H9 (cell line): ENCODE data around the gene NCBP2L. TPM values are rescaled to one million over a fixed set of nuclear protein-coding genes. Genes with fewer than 3 reads are reported as not detected.

Source experiments
- DNase-seq: peaks from one replicate; pipeline ENCODE4 v3.0.0-alpha.2; 2017
- H2AFZ ChIP-seq: one replicate; pipeline ENCODE4 v1.6.1; 2013; ENCODE audit warnings: mild to moderate bottlenecking, low read length, control low read depth, moderate library complexity
- H2AK5ac ChIP-seq: 2 replicates; pipeline ENCODE4 v1.6.1; 2013; ENCODE audit warnings: low read length, control low read depth, mixed read lengths; ENCODE audit not compliant: insufficient read length
- H2BK120ac ChIP-seq: one replicate; pipeline ENCODE4 v1.6.1; 2013; ENCODE audit warnings: low read depth, mild to moderate bottlenecking, low read length, control low read depth, inconsistent platforms; ENCODE audit not compliant: poor library complexity, severe bottlenecking
- H2BK12ac ChIP-seq: 2 replicates; pipeline ENCODE4 v1.6.1; 2013; ENCODE audit warnings: low read length, control low read depth, mixed read lengths, low read depth; ENCODE audit not compliant: insufficient read length
- H2BK15ac ChIP-seq: 2 replicates; pipeline ENCODE4 v1.6.1; 2013; ENCODE audit warnings: low read depth, low read length, control low read depth
- H2BK20ac ChIP-seq: one replicate; pipeline ENCODE4 v1.6.1; 2013; ENCODE audit warnings: low read depth, mild to moderate bottlenecking, low read length, control low read depth, inconsistent platforms; ENCODE audit not compliant: poor library complexity, severe bottlenecking
- H2BK5ac ChIP-seq: 2 replicates; pipeline ENCODE4 v1.6.1; 2013; ENCODE audit warnings: low read length, control low read depth, mixed read lengths; ENCODE audit not compliant: insufficient read length
- H3K14ac ChIP-seq: 2 replicates; pipeline ENCODE4 v1.6.1; 2013; ENCODE audit warnings: low read length, control low read depth; ENCODE audit not compliant: insufficient read depth
- H3K18ac ChIP-seq: 2 replicates; pipeline ENCODE4 v1.6.1; 2013; ENCODE audit warnings: low read depth, mild to moderate bottlenecking, mixed read lengths, low read length, control low read depth; ENCODE audit not compliant: insufficient read length
- H3K23ac ChIP-seq: 2 replicates; pipeline ENCODE4 v1.6.1; 2013; ENCODE audit warnings: low read length, control low read depth, mixed read lengths, low read depth; ENCODE audit not compliant: insufficient read length
- H3K23me2 ChIP-seq: 2 replicates; pipeline ENCODE4 v1.6.1; 2013; ENCODE audit warnings: low read depth, mild to moderate bottlenecking, mixed read lengths, low read length, control low read depth; ENCODE audit not compliant: insufficient read length, poor library complexity, severe bottlenecking
- H3K27ac ChIP-seq: 2 replicates; pipeline ENCODE4 v1.5.1; 2013; ENCODE audit warnings: low read length, control low read depth, mixed read lengths, low read depth; ENCODE audit not compliant: insufficient read length
- H3K27me3 ChIP-seq: 2 replicates; pipeline ENCODE4 v1.6.1; 2013; ENCODE audit warnings: low read length, control low read depth, inconsistent platforms; ENCODE audit not compliant: insufficient read depth
- H3K4ac ChIP-seq: 2 replicates; pipeline ENCODE4 v1.6.1; 2013; ENCODE audit warnings: low read depth, mild to moderate bottlenecking, control low read depth, inconsistent platforms, low read length, moderate library complexity
- H3K4me1 ChIP-seq: 2 replicates; pipeline ENCODE4 v1.6.1; 2013; ENCODE audit warnings: low read length, control low read depth, inconsistent platforms; ENCODE audit not compliant: insufficient read depth
- H3K4me2 ChIP-seq: 2 replicates; pipeline ENCODE4 v1.6.1; 2013; ENCODE audit warnings: low read length, control low read depth, mixed read lengths; ENCODE audit not compliant: insufficient read length, insufficient read depth
- H3K56ac ChIP-seq: 2 replicates; pipeline ENCODE4 v1.6.1; 2013; ENCODE audit warnings: low read depth, mild to moderate bottlenecking, mixed read lengths, low read length, control low read depth; ENCODE audit not compliant: insufficient read length
- H3K79me1 ChIP-seq: 2 replicates; pipeline ENCODE4 v1.6.1; 2013; ENCODE audit warnings: low read depth, mild to moderate bottlenecking, moderate library complexity, low read length, control low read depth, inconsistent platforms; ENCODE audit not compliant: insufficient read depth, poor library complexity, severe bottlenecking
- H3K79me2 ChIP-seq: 2 replicates; pipeline ENCODE4 v1.6.1; 2013; ENCODE audit warnings: low read length, control low read depth, inconsistent platforms; ENCODE audit not compliant: insufficient read depth
- H3K9ac ChIP-seq: 2 replicates; pipeline ENCODE4 v1.6.1; 2013; ENCODE audit warnings: low read length, control low read depth, mixed read lengths; ENCODE audit not compliant: insufficient read length; ENCODE audit errors: extremely low read depth
- H3K9me3 ChIP-seq: one replicate; pipeline ENCODE4 v1.6.1; 2013; ENCODE audit warnings: low read depth, low read length, inconsistent platforms; ENCODE audit not compliant: control insufficient read depth
- H3T11ph ChIP-seq: one replicate; pipeline ENCODE4 v1.6.1; 2013; ENCODE audit warnings: mild to moderate bottlenecking, low read length, control low read depth, inconsistent platforms
- H4K20me1 ChIP-seq: one replicate; pipeline ENCODE4 v1.6.1; 2013; ENCODE audit not compliant: control insufficient read depth, insufficient read length, insufficient read depth
- H4K5ac ChIP-seq: 2 replicates; pipeline ENCODE4 v1.6.1; 2013; ENCODE audit warnings: low read depth, mild to moderate bottlenecking, mixed read lengths, low read length, control low read depth; ENCODE audit not compliant: insufficient read length
- H4K8ac ChIP-seq: replicated peaks from 2 replicates; pipeline ENCODE4 v1.6.1; 2013; ENCODE audit warnings: low read length, control low read depth, mixed read lengths, low read depth; ENCODE audit not compliant: insufficient read length
- H4K91ac ChIP-seq: 2 replicates; pipeline ENCODE4 v1.6.1; 2013; ENCODE audit warnings: low read depth, mild to moderate bottlenecking, moderate library complexity, mixed read lengths, low read length, control low read depth; ENCODE audit not compliant: insufficient read length
- H3K27ac Mint-ChIP-seq, 3 experiments: 2 replicates in 2 of 3; 3 replicates in 1 of 3; pipeline ENCODE4 v1.8.0; 2020 to 2021; ENCODE audit warnings: mixed read lengths in 3 of 3, mild to moderate bottlenecking in 1 of 3, moderate library complexity in 1 of 3
- H3K27me3 Mint-ChIP-seq: 2 replicates; pipeline ENCODE4 v1.8.0; 2021; ENCODE audit warnings: low read depth, mild to moderate bottlenecking, moderate library complexity, mixed read lengths
- H3K36me3 Mint-ChIP-seq, 3 experiments: 2 replicates in 2 of 3; 3 replicates in 1 of 3; pipeline ENCODE4 v1.8.0; 2020 to 2021; ENCODE audit warnings: low read depth in 3 of 3, mixed read lengths in 3 of 3; ENCODE audit not compliant: insufficient read depth in 1 of 3
- H3K4me1 Mint-ChIP-seq, 2 experiments: 2 replicates each; pipeline ENCODE4 v1.8.0; 2020; ENCODE audit warnings: mixed read lengths in 2 of 2
- H3K4me3 Mint-ChIP-seq, 2 experiments: 2 replicates in 1 of 2; 3 replicates in 1 of 2; pipeline ENCODE4 v1.8.0; 2020 to 2021; ENCODE audit warnings: mild to moderate bottlenecking in 2 of 2, mixed read lengths in 2 of 2, moderate library complexity in 1 of 2
- H3K9me3 Mint-ChIP-seq, 2 experiments: 2 replicates in 1 of 2; 3 replicates in 1 of 2; pipeline ENCODE4 v1.8.0; 2020; ENCODE audit warnings: mild to moderate bottlenecking in 2 of 2, mixed read lengths in 2 of 2, moderate library complexity in 1 of 2
- WGBS: extraction: QIAGEN DNeasy Blood & Tissue Kit; methylation state at CpG from one replicate; pipeline ENCODE4 v1.1.7; 2013; ENCODE audit warnings: missing lambda C conversion rate, low lambda C conversion rate, mixed read lengths; ENCODE audit not compliant: insufficient read length; ENCODE audit errors: extremely low coverage; 5-methylcytosine and 5-hydroxymethylcytosine counted together
- total RNA-seq: library from RNA; stranded (reverse); gene quantifications from 2 replicates; pipeline ENCODE4 v1.2.1, GENCODE V29; 2021
- TF ChIP-seq, protein P1 (sequence below): fragments of 200-600 bp; sonication (generic); conservative IDR thresholded peaks from 3 replicates; pipeline ENCODE4 v1.8.0; 2021; ENCODE audit warnings: antibody characterized with exemption, mild to moderate bottlenecking

NCBP2L gene
- total RNA-seq, 1 experiment from 2014 or later: not detected

DNA sequence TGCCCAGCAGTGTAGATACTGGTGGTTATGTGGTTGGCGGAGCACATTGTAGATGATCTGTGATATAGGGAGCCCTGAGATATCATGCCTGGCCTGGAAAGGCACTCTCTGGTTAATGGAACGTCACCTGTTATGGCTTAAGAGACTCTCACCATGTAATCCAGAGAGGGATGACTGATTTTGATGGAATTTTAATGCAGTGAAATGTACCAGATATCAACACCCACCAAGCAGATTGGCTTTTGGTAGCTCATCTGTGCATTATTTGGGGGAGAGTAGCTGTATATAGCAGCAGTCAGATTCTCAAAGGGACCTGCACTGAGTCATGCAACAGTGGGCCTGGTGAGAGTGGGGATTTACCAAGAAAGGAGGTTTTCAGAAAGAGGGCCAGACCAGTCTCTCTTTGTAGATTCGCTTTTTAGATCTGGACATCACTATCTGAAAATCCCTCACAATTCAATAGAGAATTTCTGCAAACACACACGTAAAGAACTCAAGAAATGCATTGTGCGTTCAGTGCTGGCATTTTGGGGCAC is 19.2 kb upstream of the NCBP2L start:
- Histone ChIP-seq H3K4me1 (no peaks in the 10 kb centered on the region), H3K9me3 (no peaks in the 10 kb centered on the region), H2BK5ac (no peak overlapping the region), H3K18ac (no peak overlapping the region), H2BK120ac (no peak overlapping the region), H2AK5ac (no peak overlapping the region), H2BK15ac (no peak overlapping the region), H4K20me1 (no peaks in the 10 kb centered on the region), H3K79me2 (no peaks in the 10 kb centered on the region), H3K79me1 (no peaks in the 10 kb centered on the region), H4K5ac (no peak overlapping the region), H3K27ac (no peak overlapping the region), H3K56ac (no peak overlapping the region), H3K23ac (no peak overlapping the region), H3K14ac (no peak overlapping the region), H2BK20ac (no peak overlapping the region), H3T11ph (no peak overlapping the region), H4K8ac (no peak overlapping the region), H3K4ac (no peak overlapping the region), H4K91ac (no peak overlapping the region), H3K23me2 (no peaks in the 10 kb centered on the region), H2BK12ac (no peak overlapping the region), H2AFZ (no peak overlapping the region), H3K9ac (no peak overlapping the region), H3K4me2 (no peak overlapping the region), H3K27me3 (no peaks in the 10 kb centered on the region; the same call in 1 of the 2 replicates)
- Mint-ChIP-seq H3K27me3 (peaks cover 10% of the 10 kb centered on the region), H3K9me3 (peaks cover 0 to 39% of the 10 kb centered on the region in 2 experiments; a peak in 2 of 5 replicates), H3K36me3 (no peaks in the 10 kb centered on the region), H3K27ac (peak overlapping the region in 1 of 3 experiments; percentile 27; a peak in 1 of 7 replicates), H3K4me1 (peaks cover 0 to 6% of the 10 kb centered on the region in 2 experiments; a peak in 1 of 4 replicates), H3K4me3 (no peak overlapping the region)
- TF ChIP-seq, protein P1, sequence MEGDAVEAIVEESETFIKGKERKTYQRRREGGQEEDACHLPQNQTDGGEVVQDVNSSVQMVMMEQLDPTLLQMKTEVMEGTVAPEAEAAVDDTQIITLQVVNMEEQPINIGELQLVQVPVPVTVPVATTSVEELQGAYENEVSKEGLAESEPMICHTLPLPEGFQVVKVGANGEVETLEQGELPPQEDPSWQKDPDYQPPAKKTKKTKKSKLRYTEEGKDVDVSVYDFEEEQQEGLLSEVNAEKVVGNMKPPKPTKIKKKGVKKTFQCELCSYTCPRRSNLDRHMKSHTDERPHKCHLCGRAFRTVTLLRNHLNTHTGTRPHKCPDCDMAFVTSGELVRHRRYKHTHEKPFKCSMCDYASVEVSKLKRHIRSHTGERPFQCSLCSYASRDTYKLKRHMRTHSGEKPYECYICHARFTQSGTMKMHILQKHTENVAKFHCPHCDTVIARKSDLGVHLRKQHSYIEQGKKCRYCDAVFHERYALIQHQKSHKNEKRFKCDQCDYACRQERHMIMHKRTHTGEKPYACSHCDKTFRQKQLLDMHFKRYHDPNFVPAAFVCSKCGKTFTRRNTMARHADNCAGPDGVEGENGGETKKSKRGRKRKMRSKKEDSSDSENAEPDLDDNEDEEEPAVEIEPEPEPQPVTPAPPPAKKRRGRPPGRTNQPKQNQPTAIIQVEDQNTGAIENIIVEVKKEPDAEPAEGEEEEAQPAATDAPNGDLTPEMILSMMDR: no peak
- no peak for DNase-seq
- no CpG with 5 or more reads among the region's 5 CpGs for WGBS
